Measurements from ENCODE around the gene DHX8.

DNA sequence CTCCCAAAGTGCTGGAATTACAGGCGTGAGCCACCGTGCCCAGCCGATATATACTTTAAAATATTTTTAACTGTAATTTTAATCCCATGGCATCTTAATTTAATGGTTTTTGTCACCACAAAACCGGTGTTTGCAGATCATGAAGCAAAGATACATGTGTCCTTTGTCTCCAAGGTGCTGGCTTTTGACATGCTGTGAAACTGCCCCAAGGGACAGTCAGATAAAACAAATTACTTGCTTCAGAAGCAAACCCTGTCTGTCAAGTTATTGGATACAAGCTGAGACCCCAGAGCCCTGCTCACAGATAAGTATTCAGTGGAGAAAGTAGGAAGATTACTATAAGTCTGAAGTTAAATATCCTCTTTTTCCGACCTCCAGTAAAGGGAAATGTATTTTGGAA is 45.1 kb upstream of the DHX8 start:
- TF ChIP-seq, protein P1, sequence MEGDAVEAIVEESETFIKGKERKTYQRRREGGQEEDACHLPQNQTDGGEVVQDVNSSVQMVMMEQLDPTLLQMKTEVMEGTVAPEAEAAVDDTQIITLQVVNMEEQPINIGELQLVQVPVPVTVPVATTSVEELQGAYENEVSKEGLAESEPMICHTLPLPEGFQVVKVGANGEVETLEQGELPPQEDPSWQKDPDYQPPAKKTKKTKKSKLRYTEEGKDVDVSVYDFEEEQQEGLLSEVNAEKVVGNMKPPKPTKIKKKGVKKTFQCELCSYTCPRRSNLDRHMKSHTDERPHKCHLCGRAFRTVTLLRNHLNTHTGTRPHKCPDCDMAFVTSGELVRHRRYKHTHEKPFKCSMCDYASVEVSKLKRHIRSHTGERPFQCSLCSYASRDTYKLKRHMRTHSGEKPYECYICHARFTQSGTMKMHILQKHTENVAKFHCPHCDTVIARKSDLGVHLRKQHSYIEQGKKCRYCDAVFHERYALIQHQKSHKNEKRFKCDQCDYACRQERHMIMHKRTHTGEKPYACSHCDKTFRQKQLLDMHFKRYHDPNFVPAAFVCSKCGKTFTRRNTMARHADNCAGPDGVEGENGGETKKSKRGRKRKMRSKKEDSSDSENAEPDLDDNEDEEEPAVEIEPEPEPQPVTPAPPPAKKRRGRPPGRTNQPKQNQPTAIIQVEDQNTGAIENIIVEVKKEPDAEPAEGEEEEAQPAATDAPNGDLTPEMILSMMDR (IDR thresholded peaks at IDR 0.05; ENCODE audit: insufficient read depth, low read length, poor library complexity, severe bottlenecking), result no peak
- TF ChIP-seq EZH2phosphoT487 (conservative IDR thresholded peaks at IDR 0.05; ENCODE audit: low read length), result no peak
